ENCODE data around the gene SH3RF1. TPM values are rescaled to one million over a fixed set of nuclear protein-coding genes. Genes with fewer than 3 reads are reported as not detected.
"Not testable (repeated sequence)": the region's sequence is repeated elsewhere in the genome, so short reads cannot be mapped to it uniquely, and the experiment has no call there.

The SH3RF1 gene
- total RNA-seq, 3 donors from 2014 or later = 20.2 to 37.0 (median 27.9) TPM

- no peaks in the 10 kb centered on the region for H3K27me3 ChIP-seq
- H3K4me1 ChIP-seq = peaks cover 0 to 6% of the 10 kb centered on the region in 2 donors
- intact Hi-C loops (cut with DNase I; ENCODE audit: low total_unique reads) = no loop called here
- H3K9me3 ChIP-seq = no peaks in the 10 kb centered on the region
- peak overlapping the region in 1 of 2 donors; percentile 50 for H3K27ac ChIP-seq
- H3K4me3 ChIP-seq = no peak overlapping the region
- H3K36me3 ChIP-seq = no peaks in the 10 kb centered on the region
- TF ChIP-seq POLR2A (IDR thresholded peaks at IDR 0.05) (no peak), POLR2AphosphoS5 (IDR thresholded peaks at IDR 0.05) (no peak), CTCF (IDR thresholded peaks at IDR 0.05) (no peak)
- DNase-seq (ENCODE audit: low spot score in 2 of 2) = no peak
Measured at GRCh38 chr4:169184686-169185085, 86.1 kb downstream of the SH3RF1 start.

GRCh38 chr4:169184236-169184635 lies 86.5 kb downstream of the SH3RF1 start:
- H3K9me3 ChIP-seq = no peaks in the 10 kb centered on the region
- intact Hi-C loops (cut with DNase I; ENCODE audit: low total_unique reads) = no loop called here
- no peak for DNase-seq (ENCODE audit: low spot score in 2 of 2)
- no peak overlapping the region for H3K4me3 ChIP-seq
- H3K27ac ChIP-seq = peak overlapping the region in 1 of 2 donors; percentile 50
- H3K4me1 ChIP-seq = peaks cover 0 to 6% of the 10 kb centered on the region in 2 donors
- no peaks in the 10 kb centered on the region for H3K36me3 ChIP-seq
- TF ChIP-seq POLR2A (IDR thresholded peaks at IDR 0.05) (no peak), CTCF (IDR thresholded peaks at IDR 0.05) (no peak), POLR2AphosphoS5 (IDR thresholded peaks at IDR 0.05) (no peak)
- H3K27me3 ChIP-seq = no peaks in the 10 kb centered on the region

- Histone ChIP-seq H3K27me3 (no peaks in the 10 kb centered on the region), H3K36me3 (no peaks in the 10 kb centered on the region), H3K9me3 (no peaks in the 10 kb centered on the region), H3K4me1 (peaks cover 0 to 6% of the 10 kb centered on the region in 2 donors), H3K4me3 (no peak overlapping the region), H3K27ac (no peak overlapping the region)
- DNase-seq (ENCODE audit: low spot score in 2 of 2) = no peak
- no peak for TF ChIP-seq CTCF (IDR thresholded peaks at IDR 0.05)
- no peak for TF ChIP-seq POLR2A (IDR thresholded peaks at IDR 0.05)
- TF ChIP-seq POLR2AphosphoS5 (IDR thresholded peaks at IDR 0.05) = no peak
- intact Hi-C loops (cut with DNase I; ENCODE audit: low total_unique reads) = no loop called here
Measured at GRCh38 chr4:169183581-169183980, 87.2 kb downstream of the SH3RF1 start.

GRCh38 chr4:169179609-169180521 lies 90.9 kb downstream of the SH3RF1 start:
- Histone ChIP-seq H3K4me1 (peaks cover 0 to 6% of the 10 kb centered on the region in 2 donors), H3K27ac (peak overlapping the region; percentile 31 to 50), H3K4me3 (no peak overlapping the region)

GRCh38 chr4:169178092-169178491 lies 92.7 kb downstream of the SH3RF1 start:
- intact Hi-C loops (cut with DNase I; ENCODE audit: low total_unique reads); H3K9me3 ChIP-seq; DNase-seq (ENCODE audit: low spot score in 2 of 2); H3K27me3 ChIP-seq; H3K4me3 ChIP-seq; H3K4me1 ChIP-seq; H3K36me3 ChIP-seq; H3K27ac ChIP-seq: not testable (repeated sequence)

More at GRCh38 chr4:169179609-169180521, 90.9 kb downstream of the SH3RF1 start:
- Histone ChIP-seq H3K27me3 (no peaks in the 10 kb centered on the region), H3K36me3 (no peaks in the 10 kb centered on the region), H3K9me3 (no peaks in the 10 kb centered on the region)
- intact Hi-C loops (cut with DNase I; ENCODE audit: low total_unique reads) = no loop called here
- no peak for TF ChIP-seq POLR2A (IDR thresholded peaks at IDR 0.05)
- TF ChIP-seq CTCF (IDR thresholded peaks at IDR 0.05) = no peak
- TF ChIP-seq POLR2AphosphoS5 (IDR thresholded peaks at IDR 0.05) = no peak
- no peak for DNase-seq (ENCODE audit: low spot score in 2 of 2)
